Loucy (cell line): ENCODE data around the gene MGAT4C.

Experiments
- H2AFZ ChIP-seq: fragments of 200-600 bp; sonication (generic); 2 replicates; pipeline ENCODE4 v1.6.0; 2016; ENCODE audit warnings: antibody characterized with exemption, mild to moderate bottlenecking, low read length, moderate library complexity
- H3F3A ChIP-seq: fragments of 200-600 bp; 2 replicates; pipeline ENCODE4 v1.6.0; 2016; ENCODE audit warnings: antibody characterized with exemption, low read depth, mild to moderate bottlenecking
- H3K27me3 ChIP-seq: fragments of 200-600 bp; sonication (generic); 2 replicates; pipeline ENCODE4 v1.6.1; 2014; ENCODE audit warnings: low read length, mild to moderate bottlenecking; ENCODE audit not compliant: insufficient read depth, poor library complexity, severe bottlenecking
- H3K36me3 ChIP-seq: fragments of 200-600 bp; sonication (generic); 2 replicates; pipeline ENCODE4 v1.6.1; 2016; ENCODE audit warnings: low read length; ENCODE audit not compliant: insufficient read depth
- H3K4me1 ChIP-seq: fragments of 200-600 bp; sonication (generic); 2 replicates; pipeline ENCODE4 v1.5.1; 2014; ENCODE audit warnings: low read length, mild to moderate bottlenecking; ENCODE audit not compliant: insufficient read depth, poor library complexity, severe bottlenecking
- H3K4me2 ChIP-seq: fragments of 200-600 bp; sonication (generic); 2 replicates; pipeline ENCODE4 v1.6.0; 2014; ENCODE audit warnings: antibody characterized with exemption, low read length, low read depth, mild to moderate bottlenecking; ENCODE audit not compliant: poor library complexity, severe bottlenecking
- H3K4me3 ChIP-seq: fragments of 200-600 bp; sonication (generic); 2 replicates; pipeline ENCODE4 v1.5.1; 2014; ENCODE audit warnings: low read length, mild to moderate bottlenecking, mixed read lengths; ENCODE audit not compliant: poor library complexity, severe bottlenecking
- H3K79me2 ChIP-seq: fragments of 200-600 bp; sonication (generic); 2 replicates; pipeline ENCODE4 v1.6.1; 2014; ENCODE audit warnings: low read length; ENCODE audit not compliant: insufficient read depth
- H3K9ac ChIP-seq: fragments of 200-600 bp; sonication (generic); 2 replicates; pipeline ENCODE4 v1.6.0; 2014; ENCODE audit warnings: mild to moderate bottlenecking, low read depth, low read length, moderate library complexity; ENCODE audit not compliant: poor library complexity, severe bottlenecking
- H3K9me2 ChIP-seq: fragments of 200-600 bp; sonication (generic); replicated peaks from 2 replicates; pipeline ENCODE4 v1.6.1; 2016; ENCODE audit warnings: low read depth, low read length, mixed read lengths
- H3K9me3 ChIP-seq: fragments of 200-600 bp; sonication (generic); 2 replicates; pipeline ENCODE4 v1.6.1; 2014; ENCODE audit warnings: mild to moderate bottlenecking, antibody characterized with exemption, low read length, low read depth; ENCODE audit not compliant: insufficient read depth
- H4K20me1 ChIP-seq: fragments of 200-600 bp; sonication (generic); 2 replicates; pipeline ENCODE4 v1.6.0; 2014; ENCODE audit warnings: antibody characterized with exemption, low read length, mild to moderate bottlenecking; ENCODE audit not compliant: insufficient read depth, poor library complexity, severe bottlenecking
- EZH2phosphoT487 ChIP-seq: fragments of 200-600 bp; IDR thresholded peaks from 2 replicates; pipeline ENCODE4 v1.6.1; 2018; ENCODE audit warnings: antibody characterized with exemption, mild to moderate bottlenecking, moderate library complexity, borderline replicate concordance
- TF ChIP-seq, protein P1 (sequence below): fragments of 200-600 bp; sonication (generic); conservative IDR thresholded peaks from 2 replicates; pipeline ENCODE4 v1.5.1; 2014; ENCODE audit warnings: mild to moderate bottlenecking, antibody characterized with exemption, low read length

The MGAT4C gene

DNA sequence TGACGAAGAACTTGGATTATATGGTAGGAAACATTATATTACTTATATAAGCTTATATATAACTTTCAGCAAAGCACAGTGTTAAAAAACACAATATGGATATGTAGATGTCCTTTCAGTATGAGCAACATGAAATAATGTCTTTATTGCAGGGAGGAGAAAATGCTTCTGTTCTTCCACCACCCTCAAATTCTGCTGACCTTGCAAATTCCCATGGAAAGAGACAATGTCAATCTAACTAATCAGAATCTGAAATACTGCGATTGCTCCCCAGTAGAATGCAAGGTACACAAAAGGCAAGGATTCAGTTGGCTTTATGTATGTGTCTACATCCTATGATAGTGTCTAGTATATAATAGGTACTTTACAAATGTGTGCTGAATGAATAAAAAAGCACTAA, 26.4 kb downstream of the MGAT4C start:
- Histone ChIP-seq H3K79me2 (no peaks in the 10 kb centered on the region), H3K4me1 (no peaks in the 10 kb centered on the region), H2AFZ (no peak overlapping the region), H3K9me2 (no peaks in the 10 kb centered on the region), H3K9me3 (no peaks in the 10 kb centered on the region), H3K36me3 (no peaks in the 10 kb centered on the region), H4K20me1 (no peaks in the 10 kb centered on the region), H3F3A (no peaks in the 10 kb centered on the region), H3K9ac (no peak overlapping the region), H3K27me3 (no peaks in the 10 kb centered on the region), H3K4me3 (no peak overlapping the region), H3K4me2 (no peak overlapping the region)
- TF ChIP-seq EZH2phosphoT487, result no peak
- TF ChIP-seq, protein P1, sequence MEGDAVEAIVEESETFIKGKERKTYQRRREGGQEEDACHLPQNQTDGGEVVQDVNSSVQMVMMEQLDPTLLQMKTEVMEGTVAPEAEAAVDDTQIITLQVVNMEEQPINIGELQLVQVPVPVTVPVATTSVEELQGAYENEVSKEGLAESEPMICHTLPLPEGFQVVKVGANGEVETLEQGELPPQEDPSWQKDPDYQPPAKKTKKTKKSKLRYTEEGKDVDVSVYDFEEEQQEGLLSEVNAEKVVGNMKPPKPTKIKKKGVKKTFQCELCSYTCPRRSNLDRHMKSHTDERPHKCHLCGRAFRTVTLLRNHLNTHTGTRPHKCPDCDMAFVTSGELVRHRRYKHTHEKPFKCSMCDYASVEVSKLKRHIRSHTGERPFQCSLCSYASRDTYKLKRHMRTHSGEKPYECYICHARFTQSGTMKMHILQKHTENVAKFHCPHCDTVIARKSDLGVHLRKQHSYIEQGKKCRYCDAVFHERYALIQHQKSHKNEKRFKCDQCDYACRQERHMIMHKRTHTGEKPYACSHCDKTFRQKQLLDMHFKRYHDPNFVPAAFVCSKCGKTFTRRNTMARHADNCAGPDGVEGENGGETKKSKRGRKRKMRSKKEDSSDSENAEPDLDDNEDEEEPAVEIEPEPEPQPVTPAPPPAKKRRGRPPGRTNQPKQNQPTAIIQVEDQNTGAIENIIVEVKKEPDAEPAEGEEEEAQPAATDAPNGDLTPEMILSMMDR, result no peak

DNA sequence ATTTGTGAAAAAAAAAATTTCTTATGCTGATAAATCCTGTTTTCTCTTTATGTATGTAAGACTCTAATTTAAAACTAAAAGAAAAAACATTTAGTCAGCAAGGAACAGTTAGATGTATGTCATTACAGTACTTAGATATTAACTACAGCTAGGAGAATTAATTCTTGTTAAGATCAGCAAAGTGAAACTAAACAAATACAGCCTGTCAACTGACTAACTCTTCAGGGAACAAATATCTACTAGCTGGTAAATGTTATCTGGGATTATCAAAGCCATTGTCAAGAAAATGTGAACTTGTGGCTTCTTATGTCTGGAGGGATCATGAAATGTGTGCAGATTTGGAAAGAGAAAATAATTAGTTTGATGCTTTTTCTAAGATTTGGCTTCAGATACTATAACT, 27.5 kb downstream of the MGAT4C start:
- Histone ChIP-seq H2AFZ (no peak overlapping the region), H3K4me3 (no peak overlapping the region), H3K36me3 (no peaks in the 10 kb centered on the region), H3F3A (no peaks in the 10 kb centered on the region), H4K20me1 (no peaks in the 10 kb centered on the region), H3K4me2 (no peak overlapping the region), H3K9ac (no peak overlapping the region), H3K4me1 (no peaks in the 10 kb centered on the region), H3K9me2 (no peaks in the 10 kb centered on the region), H3K9me3 (no peaks in the 10 kb centered on the region), H3K79me2 (no peaks in the 10 kb centered on the region), H3K27me3 (no peaks in the 10 kb centered on the region)
- no peak for TF ChIP-seq EZH2phosphoT487
- TF ChIP-seq, protein P1, result no peak

DNA sequence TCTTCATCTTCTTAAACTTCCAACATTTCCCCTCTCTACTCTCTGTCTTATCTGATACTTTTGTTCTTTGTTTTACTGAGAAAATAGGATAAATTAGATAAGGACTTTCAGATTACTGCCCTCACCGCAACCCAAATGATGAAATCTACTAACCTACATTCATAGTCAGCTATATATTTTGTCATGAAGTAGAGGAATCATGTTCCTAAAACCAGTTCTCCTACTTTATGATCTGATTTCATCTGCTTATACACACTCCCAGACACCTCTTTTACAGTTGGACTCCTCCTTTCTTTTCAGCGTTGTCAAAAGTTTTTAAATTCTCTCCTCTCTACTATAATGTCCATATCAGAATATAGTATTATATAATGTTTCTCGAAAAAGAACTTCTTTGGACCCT, 29.7 kb downstream of the MGAT4C start:
- Histone ChIP-seq H3K4me3 (no peak overlapping the region), H3K9ac (no peak overlapping the region), H3F3A (no peaks in the 10 kb centered on the region), H2AFZ (no peak overlapping the region), H3K27me3 (no peaks in the 10 kb centered on the region), H4K20me1 (no peaks in the 10 kb centered on the region), H3K4me2 (no peak overlapping the region), H3K4me1 (no peaks in the 10 kb centered on the region), H3K9me2 (no peaks in the 10 kb centered on the region), H3K36me3 (no peaks in the 10 kb centered on the region), H3K79me2 (no peaks in the 10 kb centered on the region), H3K9me3 (no peaks in the 10 kb centered on the region)
- no peak for TF ChIP-seq EZH2phosphoT487
- TF ChIP-seq, protein P1, result no peak
